Small intestine (tissue), 16 donors: Measurements from ENCODE around the gene SECTM1. TPM values are rescaled to one million over a fixed set of nuclear protein-coding genes. Genes with fewer than 3 reads are reported as not detected.
A peak's percentile ranks its signal among the peaks of the same experiment; 100 is the strongest.
"Not testable (repeated sequence)": the region's sequence is repeated elsewhere in the genome, so short reads cannot be mapped to it uniquely, and the experiment has no call there.

Experiments used
- DNase-seq, 2 donors: peaks; one replicate each; pipeline versions ENCODE4 v3.0.0 to v3.0.0-alpha.2; 2013
- FAIRE-seq: peaks from 2 replicates; lab custom pipeline; 2012; peaks lifted over from hg19 to GRCh38; lab: Jason Lieb, UNC
- H3K27ac ChIP-seq, 3 donors: one replicate each; pipeline ENCODE4 v1.5.1; 2013; ENCODE audit warnings: low read length in 2 of 3, mild to moderate bottlenecking in 2 of 3, control low read depth in 1 of 3, inconsistent platforms in 1 of 3, low read depth in 1 of 3, moderate library complexity in 1 of 3
- H3K27me3 ChIP-seq, 3 donors: one replicate each; pipeline ENCODE4 v1.6.1; 2013; ENCODE audit warnings: low read length in 3 of 3, inconsistent platforms in 1 of 3; ENCODE audit not compliant: control insufficient read depth in 3 of 3, insufficient read depth in 3 of 3
- H3K36me3 ChIP-seq, 3 donors: one replicate each; pipeline ENCODE4 v1.6.1; 2013; ENCODE audit warnings: low read length in 3 of 3, inconsistent platforms in 1 of 3, low read depth in 1 of 3, mild to moderate bottlenecking in 1 of 3, moderate library complexity in 1 of 3; ENCODE audit not compliant: control insufficient read depth in 3 of 3, insufficient read depth in 2 of 3
- H3K4me1 ChIP-seq, 3 donors: one replicate each; pipeline ENCODE4 v1.6.1; 2013; ENCODE audit warnings: low read length in 2 of 3, inconsistent platforms in 1 of 3, low read depth in 1 of 3, mild to moderate bottlenecking in 1 of 3, moderate library complexity in 1 of 3; ENCODE audit not compliant: control insufficient read depth in 3 of 3, insufficient read depth in 2 of 3
- H3K4me3 ChIP-seq, 3 donors: one replicate each; pipeline ENCODE4 v1.5.1; 2013; ENCODE audit warnings: low read length in 3 of 3, control low read depth in 1 of 3, inconsistent platforms in 1 of 3, low read depth in 1 of 3, mild to moderate bottlenecking in 1 of 3, moderate library complexity in 1 of 3
- H3K9me3 ChIP-seq, 2 donors: one replicate each; pipeline ENCODE4 v1.6.1; 2013; ENCODE audit warnings: low read depth in 1 of 2, low read length in 1 of 2; ENCODE audit not compliant: control insufficient read depth in 2 of 2, insufficient read depth in 1 of 2
- WGBS, 3 donors: extraction: QIAGEN DNeasy Blood & Tissue Kit; methylation state at CpG; one replicate each; pipeline ENCODE4 v1.1.7; 2013; 5-methylcytosine and 5-hydroxymethylcytosine counted together
- long read RNA-seq, 10 donors: transcript quantifications; one replicate each; lab custom pipeline, GENCODE V29; 2026
- polyA plus RNA-seq, 4 donors: library from polyadenylated mRNA; stranded (reverse) in 3 of 4; unstranded in 1 of 4; fragments of 200-250 nt in 3 of 4; fragments of 120-200 nt in 1 of 4; gene quantifications; one replicate each; pipeline versions ENCODE4 v1.2.1 to v1.2.3, GENCODE V29; 2013
- donor health status: healthy with polysubstance abuse.
- donor health status: control.
- donor health status: control.
- donor health status: Bipolar disorder and iron deficiency.
- donor health status: healthy.

SECTM1 gene
- polyA plus RNA-seq, result 10 to 100 TPM; 13.6 to 81.9 (median 26.1) TPM
- long read RNA-seq, donor 1, result 0 reads
- long read RNA-seq, donor 2, result 0 reads
- long read RNA-seq, donor 3, partial matches to known transcripts, result 0 of 3 reads
- long read RNA-seq, donor 3, other reads (novel, unspliced or antisense), result 0 of 3 reads
- long read RNA-seq, donor 4, result 0 reads
- long read RNA-seq, donor 5, partial matches to known transcripts, result 0 of 3 reads
- long read RNA-seq, donor 5, other reads (novel, unspliced or antisense), result 0 of 3 reads
- long read RNA-seq, donor 6, partial matches to known transcripts, result 0 of 3 reads
- long read RNA-seq, donor 6, other reads (novel, unspliced or antisense), result 0 of 3 reads
- long read RNA-seq, donor 7, result 0 reads
- long read RNA-seq, donor 8, result 0 reads
- long read RNA-seq, donor 9, result 0 reads
- long read RNA-seq, donor 10, partial matches to known transcripts, result 0 of 4 reads
- long read RNA-seq, donor 10, other reads (novel, unspliced or antisense), result 0 of 4 reads

GRCh38 chr17:82333279-82334171 is at the start of gene SECTM1:
Gene SECTM1 (minus strand): TSS chr17:82333766. CDS start chr17:82327240, 6,526 bp downstream.
- WGBS, 3 donors, result 1 to 6% (median 3%) methylated on average over 72 to 90 of the region's 90 CpGs
- FAIRE-seq (no peak), DNase-seq (peak; percentile 55 to 64)
- Histone ChIP-seq H3K9me3 (no peaks in the 10 kb centered on the region), H3K4me3 (peak within 1 kb of the TSS; percentile 38 to 62 (median 57)), H3K4me1 (peaks cover 4 to 62% (median 12%) of the 10 kb centered on the region in 3 donors), H3K36me3 (no peaks in the 10 kb centered on the region), H3K27me3 (peaks cover 0 to 32% (median 0%) of the 10 kb centered on the region in 3 donors), H3K27ac (peak within 1 kb of the TSS; percentile 37 to 93 (median 88))

GRCh38 chr17:82382933-82383255 is 49.3 kb upstream of the SECTM1 start:
- 74 to 82% (median 82%) methylated on average over 11 of the region's 11 CpGs for WGBS, 3 donors
- Histone ChIP-seq H3K4me1 (peaks cover 0 to 11% (median 2%) of the 10 kb centered on the region in 3 donors), H3K27ac (no peak overlapping the region), H3K36me3 (no peaks in the 10 kb centered on the region), H3K27me3 (peaks cover 2 to 56% (median 3%) of the 10 kb centered on the region in 3 donors), H3K4me3 (no peak overlapping the region), H3K9me3 (no peaks in the 10 kb centered on the region)
- FAIRE-seq, result no peak
- no peak for DNase-seq

DNA sequence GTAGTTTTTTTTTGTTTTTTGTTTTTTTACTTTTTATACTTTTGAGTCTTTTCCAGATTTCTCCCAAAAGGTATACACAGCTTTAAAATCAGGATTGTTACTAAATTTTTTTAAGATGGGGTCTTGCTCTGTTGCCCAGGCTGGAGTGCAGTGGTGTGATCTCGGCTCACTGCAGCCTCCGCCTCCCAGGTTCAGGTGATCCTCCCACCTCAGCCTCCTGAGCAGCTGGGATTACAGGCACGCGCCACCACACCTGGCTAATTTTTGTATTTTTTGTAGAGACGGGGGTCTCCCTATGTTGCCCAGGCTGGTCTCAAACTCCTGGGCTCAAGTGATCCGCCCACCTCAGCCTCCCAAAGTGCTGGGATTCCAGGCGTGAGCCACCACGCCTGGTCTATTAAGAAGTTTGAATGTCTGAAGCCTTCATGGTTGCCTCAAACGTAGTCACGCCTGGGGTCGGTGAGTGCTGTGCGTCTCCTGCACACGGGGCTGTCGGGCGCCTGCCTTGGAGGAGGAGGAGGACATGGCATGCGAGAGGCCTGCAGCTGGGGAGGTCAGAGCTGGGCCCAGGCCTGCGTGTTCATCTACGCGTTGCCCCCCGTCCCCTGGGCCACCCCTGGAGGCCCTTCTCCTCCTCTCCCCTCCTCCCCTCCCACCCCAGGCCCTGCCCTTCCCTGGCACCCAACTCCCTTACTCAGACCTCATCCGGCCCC is 48.8 kb upstream of the SECTM1 start:
- H3K9me3 ChIP-seq, H3K27ac ChIP-seq, DNase-seq, H3K4me3 ChIP-seq, FAIRE-seq, H3K36me3 ChIP-seq: not testable (repeated sequence)
- 82 to 87% (median 87%) methylated on average over 20 to 21 of the region's 21 CpGs for WGBS, 3 donors
- Histone ChIP-seq H3K4me1 (peaks cover 0 to 11% (median 2%) of the 10 kb centered on the region in 3 donors), H3K27me3 (peaks cover 2 to 53% (median 3%) of the 10 kb centered on the region in 3 donors)

GRCh38 chr17:82381703-82382009 is 48.1 kb upstream of the SECTM1 start:
- WGBS, 3 donors, result 75 to 78% (median 78%) methylated on average over 10 of the region's 10 CpGs
- peaks cover 0 to 46% (median 2%) of the 10 kb centered on the region in 3 donors for H3K27me3 ChIP-seq
- not testable (repeated sequence) for H3K4me3 ChIP-seq, H3K4me1 ChIP-seq, H3K36me3 ChIP-seq, H3K27ac ChIP-seq, H3K9me3 ChIP-seq, DNase-seq, FAIRE-seq

GRCh38 chr17:82380860-82381702 is 47.5 kb upstream of the SECTM1 start:
- Histone ChIP-seq H3K27ac (no peak overlapping the region), H3K9me3 (no peaks in the 10 kb centered on the region), H3K4me1 (peaks cover 0 to 2% (median 0%) of the 10 kb centered on the region in 3 donors), H3K27me3 (peaks cover 0 to 47% (median 0%) of the 10 kb centered on the region in 3 donors), H3K36me3 (no peaks in the 10 kb centered on the region), H3K4me3 (no peak overlapping the region)
- WGBS, 3 donors, result 24 to 51% (median 37%) methylated on average over 23 of the region's 23 CpGs
- FAIRE-seq, result no peak
- DNase-seq, result peak; percentile 33 to 66

GRCh38 chr17:82378741-82379021 is 45.1 kb upstream of the SECTM1 start:
- H3K27ac ChIP-seq, result no peak overlapping the region
- FAIRE-seq, result no peak
- 55 to 73% (median 68%) methylated on average over 10 of the region's 10 CpGs for WGBS, 3 donors
- H3K4me3 ChIP-seq, result no peak overlapping the region
- H3K4me1 ChIP-seq, result no peaks in the 10 kb centered on the region
- H3K27me3 ChIP-seq, result peaks cover 12 to 42% (median 18%) of the 10 kb centered on the region in 3 donors
- no peak for DNase-seq
- H3K36me3 ChIP-seq, result no peaks in the 10 kb centered on the region
- peaks cover 0 to 3% of the 10 kb centered on the region in 2 donors for H3K9me3 ChIP-seq

DNA sequence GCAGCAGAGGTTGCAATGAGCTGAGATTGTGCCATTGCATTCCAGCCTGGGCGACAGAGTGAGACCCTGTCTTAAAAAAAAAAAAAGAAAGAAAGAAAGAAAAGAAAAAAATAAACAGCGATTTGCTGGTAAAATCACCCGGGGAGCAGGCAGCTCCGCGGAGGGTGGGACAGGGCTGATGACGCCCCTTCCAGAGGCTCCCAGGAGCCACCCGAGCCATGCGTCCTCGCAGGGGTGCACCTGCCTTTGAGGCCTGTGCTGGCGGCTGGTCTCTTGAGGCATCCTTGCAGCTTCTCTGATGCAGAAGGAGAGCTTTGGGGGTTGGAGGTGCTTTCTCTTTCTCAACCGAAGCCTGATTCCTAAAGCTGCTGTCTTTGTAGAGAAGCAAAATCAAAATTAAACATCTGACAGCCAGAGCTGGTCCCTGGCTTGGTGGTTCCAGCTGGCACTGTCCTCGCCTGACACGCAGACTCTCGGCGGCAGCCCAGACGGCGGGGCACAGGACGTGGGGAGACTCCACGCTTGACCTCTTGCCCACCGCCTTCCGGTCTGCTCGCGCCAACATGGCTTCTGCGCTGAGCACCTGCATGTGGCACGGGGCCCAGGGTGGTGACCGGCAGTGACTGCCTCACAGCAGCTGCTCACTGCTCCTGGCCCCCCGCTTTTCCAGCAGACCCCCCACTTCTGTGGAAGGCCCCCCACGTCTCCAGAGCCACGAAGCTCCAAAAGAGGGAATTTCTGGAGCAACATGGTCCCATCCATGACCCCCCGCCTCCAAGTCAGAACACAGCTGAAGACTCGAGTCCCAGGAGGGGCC is 44.6 kb upstream of the SECTM1 start:
- H3K27me3 ChIP-seq, result peaks cover 12 to 44% (median 18%) of the 10 kb centered on the region in 3 donors
- H3K36me3 ChIP-seq, result no peaks in the 10 kb centered on the region
- no peak for DNase-seq
- peaks cover 0 to 3% of the 10 kb centered on the region in 2 donors for H3K9me3 ChIP-seq
- H3K4me1 ChIP-seq, result no peaks in the 10 kb centered on the region
- WGBS, 3 donors, result 74 to 83% (median 79%) methylated on average over 31 of the region's 31 CpGs
- H3K27ac ChIP-seq, result no peak overlapping the region
- FAIRE-seq, result no peak
- H3K4me3 ChIP-seq, result no peak overlapping the region
